ENCODE measurements around the gene PIH1D1.
"Not testable (repeated sequence)": the region's sequence is repeated elsewhere in the genome, so short reads cannot be mapped to it uniquely, and the experiment has no call there.

Gene PIH1D1

DNA sequence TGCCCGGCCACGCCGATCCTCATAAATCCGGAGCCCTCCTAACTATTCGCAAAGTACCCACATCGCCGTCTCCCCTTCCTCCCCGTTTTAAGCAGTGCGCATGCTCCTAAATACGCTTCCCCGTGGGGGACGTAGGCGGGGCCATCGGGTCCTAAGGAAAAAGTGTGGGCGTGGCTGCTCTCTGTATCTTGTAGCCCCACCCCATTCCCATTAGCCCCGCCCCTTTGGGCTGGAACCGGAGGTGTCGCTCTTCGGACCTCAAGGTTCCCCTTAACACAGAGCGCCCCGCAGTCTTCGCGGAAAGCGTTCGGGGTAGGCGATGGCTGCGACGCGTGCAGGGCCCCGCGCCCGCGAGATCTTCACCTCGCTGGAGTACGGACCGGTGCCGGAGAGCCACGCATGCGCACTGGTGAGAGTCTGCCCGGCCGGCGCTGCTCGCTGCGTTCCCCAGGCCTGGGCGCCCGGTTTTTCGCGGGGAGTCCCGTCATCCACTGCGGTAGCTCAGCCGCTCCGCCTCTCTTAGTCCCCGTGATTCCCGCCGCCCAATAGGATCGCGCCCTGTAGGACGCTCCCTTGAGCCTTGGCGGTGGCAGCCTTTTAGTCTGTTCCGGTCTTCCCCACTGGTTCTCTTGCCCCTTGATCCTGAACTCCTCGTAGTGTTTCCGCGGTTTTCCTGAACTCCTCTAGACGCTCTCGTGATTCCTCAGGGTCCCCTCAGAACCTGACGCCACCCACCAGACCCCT is 1.6 kb upstream of the PIH1D1 start, which contains the start of gene ALDH16A1:
TSS of gene ALDH16A1 (plus strand) at position 213 of the 744 bp plus-strand sequence. CDS start at position 320, 107 bp downstream.
- DNase-seq = peak; percentile 99

DNA sequence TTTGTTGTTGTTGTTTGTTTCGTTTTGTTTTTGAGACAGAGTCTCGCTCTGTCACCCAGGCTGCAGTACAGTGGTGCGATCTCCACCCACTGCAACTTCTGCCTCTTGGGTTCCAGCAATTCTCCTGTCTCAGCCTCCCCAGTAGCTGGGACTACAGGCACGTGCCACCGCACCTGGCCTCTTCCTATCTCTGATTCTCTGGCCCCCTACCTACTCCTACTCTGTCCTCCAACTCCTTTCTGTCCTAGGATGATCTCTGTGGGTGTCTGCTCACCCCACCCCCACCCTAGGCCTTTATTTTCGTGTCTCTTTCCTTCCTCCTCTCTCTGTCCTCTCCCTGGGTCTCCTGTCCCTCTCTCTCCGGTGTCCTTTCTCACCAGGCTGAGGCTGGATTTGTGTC is 1.2 kb downstream of the PIH1D1 start:
- no peak for DNase-seq

GRCh38 chr19:49448432-49448786 is 3.2 kb downstream of the PIH1D1 start:
- DNase-seq = no peak

- DNase-seq = peak; percentile 63 to 72
Measured at GRCh38 chr19:49447485-49448431, 3.9 kb downstream of the PIH1D1 start.

- no peak for DNase-seq
Measured at GRCh38 chr19:49445997-49446396, 5.6 kb downstream of the PIH1D1 start.

DNA sequence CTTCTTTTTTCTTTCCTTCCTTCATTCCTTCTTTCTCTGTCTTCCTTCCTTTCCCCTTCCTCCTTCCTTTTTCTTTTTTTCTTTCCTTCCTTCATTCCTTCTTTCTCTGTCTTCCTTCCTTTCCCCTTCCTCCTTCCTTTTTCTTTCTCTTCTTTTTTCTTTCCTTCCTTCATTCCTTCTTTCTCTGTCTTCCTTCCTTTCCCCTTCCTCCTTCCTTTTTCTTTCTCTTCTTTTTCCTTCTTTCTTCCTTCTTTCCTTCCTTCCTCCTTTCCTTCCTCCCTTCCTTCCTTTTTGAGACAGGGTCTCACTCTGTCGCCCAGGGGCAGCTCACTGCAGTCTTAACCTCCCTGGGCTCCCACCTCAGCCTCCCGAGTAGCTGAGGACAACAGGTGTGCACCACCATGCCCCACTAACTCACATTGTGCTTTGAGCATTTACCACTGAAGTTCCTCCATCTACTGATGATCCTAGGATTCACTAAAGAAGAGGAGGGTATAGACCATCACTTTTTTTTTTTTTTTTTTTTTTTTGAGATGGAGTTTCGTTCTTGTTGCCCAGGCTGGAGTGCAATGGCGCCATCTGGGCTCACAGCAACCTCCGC is 7.4 kb downstream of the PIH1D1 start:
- not testable (repeated sequence) for DNase-seq

DNA sequence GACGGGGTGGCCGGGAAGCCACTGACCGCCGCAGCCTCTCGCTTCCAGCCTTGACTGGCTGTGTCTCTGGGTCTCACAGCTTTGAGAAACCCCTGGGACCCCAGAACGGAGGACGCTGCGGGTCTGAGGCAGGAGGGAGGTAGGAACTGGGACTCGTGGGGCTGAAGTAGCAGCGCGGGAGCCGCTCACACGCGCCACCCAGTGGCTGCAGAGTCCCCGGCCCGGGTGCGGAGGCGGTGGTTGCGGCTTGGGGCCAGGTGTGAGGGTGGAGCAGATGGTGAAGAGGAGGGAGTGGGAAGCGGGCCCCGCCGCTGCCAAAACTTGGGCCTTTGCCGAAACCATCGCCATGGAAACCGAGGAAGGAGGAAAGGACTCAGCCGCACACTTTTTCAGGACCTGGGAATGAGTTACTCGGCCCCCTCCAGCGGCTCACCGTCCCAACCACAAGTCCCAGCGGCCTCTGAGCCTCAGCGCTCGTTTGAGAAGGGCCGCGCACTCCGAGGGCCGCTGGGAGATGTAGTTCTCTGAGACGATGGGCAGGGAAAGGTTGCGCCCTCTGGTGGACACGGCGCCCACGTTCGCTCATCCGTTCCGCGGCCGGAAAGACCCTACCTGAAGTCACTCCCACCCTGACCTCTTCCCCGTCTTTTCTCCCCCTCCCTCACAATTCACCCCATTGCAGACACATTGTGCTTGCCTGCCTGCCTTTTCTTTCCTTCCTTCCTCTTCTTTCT is 8.1 kb downstream of the PIH1D1 start:
- DNase-seq = peak; percentile 97 to 98

- DNase-seq = peak; percentile 80 to 81
Measured at GRCh38 chr19:49442771-49443365, 8.7 kb downstream of the PIH1D1 start.

GRCh38 chr19:49442354-49442753 is 9.3 kb downstream of the PIH1D1 start:
- peak in 1 of 2 experiments; percentile 51 for DNase-seq

DNA sequence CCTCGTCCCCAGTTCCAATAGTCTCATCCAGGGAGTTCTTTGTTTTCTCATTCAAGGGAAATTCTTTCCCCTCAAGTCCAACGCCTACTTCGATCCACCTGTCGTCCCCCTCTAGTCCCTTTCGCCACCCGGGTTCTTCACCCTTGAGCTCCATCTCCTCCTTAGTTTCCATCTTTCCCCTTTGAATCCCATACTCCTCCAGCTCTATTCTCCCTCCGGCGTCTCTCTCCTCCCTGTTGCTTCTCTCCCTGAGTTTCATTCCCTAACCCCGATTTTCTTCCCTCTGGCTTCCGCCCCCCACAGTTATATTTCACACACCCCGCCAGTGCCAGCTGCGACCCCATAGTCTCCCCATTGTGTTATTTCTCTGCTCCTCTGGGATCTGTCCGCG is 9.7 kb downstream of the PIH1D1 start:
- DNase-seq = no peak

DNA sequence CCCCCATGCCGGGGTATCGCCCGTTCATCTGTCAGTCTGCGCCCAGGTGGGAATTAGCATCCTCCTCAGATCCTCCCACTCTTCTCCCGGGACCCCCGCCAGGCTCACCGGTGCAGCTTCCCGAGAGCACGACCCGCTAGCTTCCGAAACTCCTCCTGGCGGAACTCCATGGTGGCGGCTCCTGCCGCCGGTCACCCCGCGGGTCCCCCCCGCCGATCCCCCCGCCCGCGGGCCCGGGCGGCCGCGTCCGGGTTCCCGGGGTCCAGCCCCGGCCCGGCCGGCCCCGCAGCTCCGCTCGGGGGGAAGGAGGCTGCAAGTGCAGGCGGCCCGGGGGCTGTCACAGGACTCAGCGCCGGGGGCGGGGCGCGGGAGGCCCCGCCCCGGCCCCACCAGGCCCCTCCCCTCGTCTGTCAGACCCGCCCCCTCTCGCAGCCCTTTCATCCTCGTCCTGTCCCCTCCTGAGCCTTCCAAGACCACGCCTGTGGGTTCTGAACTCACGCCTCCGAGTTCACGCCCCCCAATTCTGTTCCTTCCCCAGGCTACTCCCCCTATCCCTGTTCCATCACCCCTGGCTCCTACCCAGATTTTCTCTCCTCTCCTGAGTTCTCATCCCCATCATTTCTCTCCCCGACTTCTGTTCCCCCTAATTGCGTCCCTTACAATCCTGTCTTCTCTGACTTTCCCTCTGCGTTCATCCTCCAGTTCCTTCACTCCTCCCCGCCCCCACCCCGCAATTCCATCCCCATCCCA is 10.2 kb downstream of the PIH1D1 start, which contains the start of gene SLC17A7:
TSS of gene SLC17A7 (minus strand) at position 318 of the 750 bp plus-strand sequence. CDS start at position 170, 148 bp downstream.
- DNase-seq = peak; percentile 64 to 76

- DNase-seq = no peak
Measured at GRCh38 chr19:49440439-49441209, 11.0 kb downstream of the PIH1D1 start.

DNA sequence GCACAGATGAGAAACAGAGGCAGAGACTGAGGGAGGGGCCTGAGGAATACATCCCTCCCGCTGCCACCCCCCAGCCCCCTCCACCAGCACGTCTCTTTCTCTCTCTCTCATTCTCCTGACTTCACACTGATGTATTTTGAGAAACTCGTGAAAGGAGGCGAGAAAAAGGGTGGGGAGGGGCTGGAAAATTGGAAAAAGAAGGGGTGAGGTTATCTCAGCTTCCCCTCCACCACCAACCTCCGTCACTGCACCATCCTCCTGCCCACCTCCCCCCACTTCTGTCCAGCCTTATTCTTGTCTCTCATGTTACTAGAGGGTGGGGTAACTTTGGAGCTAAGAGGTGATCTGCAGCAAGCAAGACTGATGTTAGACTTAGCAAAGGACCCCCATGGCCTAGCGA is 11.8 kb downstream of the PIH1D1 start:
- no peak for DNase-seq

- DNase-seq = no peak
Measured at GRCh38 chr19:49438261-49438660, 13.4 kb downstream of the PIH1D1 start.

DNA sequence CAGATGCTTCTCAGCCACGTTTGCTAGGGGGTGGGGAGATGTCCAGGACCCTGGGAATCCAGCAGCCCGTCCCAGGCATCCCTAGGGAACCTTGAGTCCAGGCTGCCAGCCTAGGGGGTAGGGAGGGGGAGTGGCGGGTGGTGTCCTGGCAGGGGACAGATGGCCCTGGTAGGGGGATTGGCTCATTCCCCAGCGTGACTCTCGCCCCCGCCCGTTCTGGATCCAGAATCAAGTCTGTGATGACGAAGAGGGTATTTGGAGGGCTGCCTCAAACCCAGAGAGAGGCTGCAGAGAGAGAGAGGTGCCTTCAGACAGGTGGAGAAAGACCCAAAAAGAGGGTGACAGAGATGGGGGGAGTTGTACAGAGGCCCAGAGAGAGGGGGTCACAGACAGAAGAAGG is 14.4 kb downstream of the PIH1D1 start:
- no peak for DNase-seq

DNA sequence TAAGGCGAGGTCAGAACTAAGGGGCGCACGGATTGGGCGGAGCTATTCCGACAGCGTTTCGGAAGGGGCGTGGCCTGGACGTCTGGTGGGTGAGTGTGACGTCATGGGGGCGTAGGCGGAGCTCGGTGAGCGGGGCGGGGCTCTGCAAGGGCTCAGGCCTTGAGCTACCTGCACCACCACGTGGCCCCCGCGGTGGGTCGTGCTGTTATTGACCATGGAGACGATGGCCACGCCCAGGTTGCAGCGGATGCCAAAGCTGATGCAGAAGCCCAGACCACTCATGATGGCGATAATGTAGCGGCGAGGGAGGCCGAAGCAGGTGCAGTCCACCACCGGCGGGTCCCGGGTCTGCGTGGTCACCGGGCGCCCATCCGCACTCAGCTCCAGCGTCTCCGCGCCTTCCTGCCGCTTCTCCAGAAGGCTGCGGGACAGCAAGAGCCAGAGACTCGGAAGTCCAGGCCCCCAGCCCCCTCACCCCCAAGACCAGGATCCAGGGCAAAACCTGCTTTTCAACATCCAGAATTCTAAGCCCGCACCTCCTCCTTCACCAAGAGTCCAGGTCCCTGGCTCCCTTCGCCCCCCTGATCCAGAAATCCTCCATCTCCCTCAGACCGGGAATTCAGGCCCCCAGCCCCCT is 15.1 kb downstream of the PIH1D1 start:
- DNase-seq = peak; percentile 75 to 81

DNA sequence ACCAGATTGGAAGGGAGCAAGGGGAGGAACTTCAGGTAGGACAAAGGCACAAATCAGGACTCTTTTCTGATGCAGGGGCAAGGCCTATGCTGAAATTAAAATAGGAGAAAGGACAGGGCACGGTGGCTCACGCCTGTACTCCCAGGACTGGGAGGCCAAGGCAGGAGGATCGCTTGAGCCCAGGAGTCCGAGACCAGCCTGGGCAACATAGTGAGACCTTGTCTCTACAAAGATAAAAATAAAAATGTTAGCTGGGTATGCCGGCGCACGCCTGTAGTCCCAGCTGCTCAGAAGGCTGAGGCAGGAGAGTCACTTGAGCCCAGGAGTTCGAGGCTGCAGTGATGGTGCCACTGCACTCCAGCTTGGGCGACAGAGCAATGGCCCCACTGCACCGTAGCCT is 15.9 kb downstream of the PIH1D1 start:
- no peak for DNase-seq

- no peak for DNase-seq
Measured at GRCh38 chr19:49434907-49435583, 16.6 kb downstream of the PIH1D1 start.

GRCh38 chr19:49433240-49433901 is 18.2 kb downstream of the PIH1D1 start:
- no peak for DNase-seq

Measured in activated T-cell treated with anti-CD3 and anti-CD28 coated beads, Interleukin-2, amount 50 U/mL, for 48 hours (primary cell).